A549 (cell line): ENCODE results near the gene GLOD4.
"Not testable (repeated sequence)": the region's sequence is repeated elsewhere in the genome, so short reads cannot be mapped to it uniquely, and the experiment has no call there.

Source experiments
- CBX2 ChIP-seq: fragments of 200-600 bp; sonication (generic); IDR thresholded peaks from 2 replicates; pipeline ENCODE4 v1.6.1; 2016; ENCODE audit warnings: low read depth, mild to moderate bottlenecking, borderline replicate concordance
- CTCF ChIP-seq: fragments of >200 bp; sonication (Bioruptor Twin); formaldehyde crosslinking; IDR thresholded peaks from 3 replicates; pipeline ENCODE4 v1.5.1; 2016
- POLR2A ChIP-seq: IDR thresholded peaks from 2 replicates; pipeline ENCODE4 v1.6.1; 2012; ENCODE audit warnings: mild to moderate bottlenecking, low read length
- RAD21 ChIP-seq, 2 experiments: fragments of >200 bp in 1 of 2; sonication (Bioruptor Twin) in 1 of 2; formaldehyde crosslinking in 1 of 2; IDR thresholded peaks in 1 of 2; conservative IDR thresholded peaks in 1 of 2; 2 replicates in 1 of 2; 3 replicates in 1 of 2; pipeline ENCODE4 v1.6.1; 2012 to 2018; ENCODE audit warnings: inconsistent platforms in 1 of 2
- SMC3 ChIP-seq: fragments of >200 bp; sonication (Bioruptor Twin); formaldehyde crosslinking; IDR thresholded peaks from 3 replicates; pipeline ENCODE4 v1.6.1; 2018; ENCODE audit warnings: inconsistent platforms

DNA sequence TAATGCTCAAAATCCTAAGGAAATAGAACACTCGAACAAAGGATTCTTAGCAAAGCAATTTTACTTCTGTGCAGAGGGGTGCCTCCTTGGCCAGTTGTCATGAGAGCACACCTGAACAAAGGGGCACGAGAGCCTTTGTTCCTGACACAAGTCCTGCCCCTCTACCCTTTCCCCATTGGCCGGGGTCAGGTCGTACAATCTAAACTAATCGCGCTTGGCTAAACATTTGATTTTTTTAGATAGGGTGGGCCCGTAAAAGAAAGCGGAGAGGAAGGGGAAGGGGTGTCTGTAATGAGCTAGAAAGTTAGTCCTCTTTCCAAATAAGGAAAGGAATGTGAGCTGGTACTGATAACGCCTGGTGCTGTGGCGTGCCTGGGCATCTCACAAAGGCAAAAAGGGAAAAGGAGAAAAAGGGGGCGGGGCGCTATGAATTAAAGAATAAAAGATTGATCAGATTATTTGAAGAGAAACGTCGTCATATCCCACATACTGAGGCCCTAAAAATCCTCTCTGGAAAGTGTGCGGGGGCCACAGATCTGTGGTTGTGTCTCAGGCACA, 26.0 kb downstream of the GLOD4 start:
- TF ChIP-seq SMC3; CTCF; POLR2A; RAD21 (conservative IDR thresholded peaks at IDR 0.05 in 1 of 2, IDR thresholded peaks at IDR 0.05 in 1 of 2); CBX2: not testable (repeated sequence)
